ENCODE results near the gene PUS1. TPM values are rescaled to one million over a fixed set of nuclear protein-coding genes. Genes with fewer than 3 reads are reported as not detected.
"Not testable (repeated sequence)": the region's sequence is repeated elsewhere in the genome, so short reads cannot be mapped to it uniquely, and the experiment has no call there.

PUS1 gene
- total RNA-seq = 26.0 TPM

- DNase-seq (ENCODE audit: low spot score) = peak; percentile 96
Observed at GRCh38 chr12:131928711-131929580, at the start of gene PUS1. TSS of gene PUS1 (plus strand) at chr12:131929276. CDS start at chr12:131929723, 447 bp downstream.

- DNase-seq (ENCODE audit: low spot score) = no peak
Observed at GRCh38 chr12:131882804-131883520, 46.1 kb upstream of the PUS1 start.

- no peak for DNase-seq (ENCODE audit: low spot score)
Observed at GRCh38 chr12:131883521-131883900, 45.6 kb upstream of the PUS1 start.

- DNase-seq (ENCODE audit: low spot score) = not testable (repeated sequence)
Observed at GRCh38 chr12:131885076-131885475, 44.0 kb upstream of the PUS1 start.

- no peak for DNase-seq (ENCODE audit: low spot score)
Observed at GRCh38 chr12:131885543-131886057, 43.5 kb upstream of the PUS1 start.

GRCh38 chr12:131891722-131892121 is 37.4 kb upstream of the PUS1 start:
- not testable (repeated sequence) for DNase-seq (ENCODE audit: low spot score)

- no peak for DNase-seq (ENCODE audit: low spot score)
Observed at GRCh38 chr12:131892711-131893604, 36.1 kb upstream of the PUS1 start.

GRCh38 chr12:131893605-131894312 is 35.3 kb upstream of the PUS1 start:
- DNase-seq (ENCODE audit: low spot score) = no peak

GRCh38 chr12:131894313-131894860 is 34.7 kb upstream of the PUS1 start, which contains the start of gene ULK1:
TSS of gene ULK1 (plus strand) at chr12:131894622. CDS start at chr12:131895002, 380 bp downstream.
- peak; percentile 94 for DNase-seq (ENCODE audit: low spot score)

- DNase-seq (ENCODE audit: low spot score) = no peak
Observed at GRCh38 chr12:131894981-131895639, 34.0 kb upstream of the PUS1 start.

- no peak for DNase-seq (ENCODE audit: low spot score)
Observed at GRCh38 chr12:131895640-131896079, 33.4 kb upstream of the PUS1 start.

GRCh38 chr12:131896080-131896810 is 32.8 kb upstream of the PUS1 start:
- peak; percentile 92 for DNase-seq (ENCODE audit: low spot score)

- no peak for DNase-seq (ENCODE audit: low spot score)
Observed at GRCh38 chr12:131896811-131897270, 32.2 kb upstream of the PUS1 start.

GRCh38 chr12:131897276-131897675 is 31.8 kb upstream of the PUS1 start:
- DNase-seq (ENCODE audit: low spot score) = no peak

GRCh38 chr12:131897875-131898274 is 31.2 kb upstream of the PUS1 start:
- DNase-seq (ENCODE audit: low spot score) = no peak

- DNase-seq (ENCODE audit: low spot score) = no peak
Observed at GRCh38 chr12:131900397-131900796, 28.7 kb upstream of the PUS1 start.

GRCh38 chr12:131901431-131902331 is 27.4 kb upstream of the PUS1 start:
- no peak for DNase-seq (ENCODE audit: low spot score)
